ENCODE data around the gene VAV2. TPM values are rescaled to one million over a fixed set of nuclear protein-coding genes. Genes with fewer than 3 reads are reported as not detected.

VAV2 gene
- total and polyA plus RNA-seq, 12 donors, result 2.9 to 7.1 (median 5.0) TPM

- Histone ChIP-seq H3K27me3 (peaks cover 0 to 14% (median 3%) of the 10 kb centered on the region in 7 donors), H3K36me3 (no peaks in the 10 kb centered on the region), H3K9me3 (no peaks in the 10 kb centered on the region), H3K27ac (no peak overlapping the region), H3K4me3 (no peak overlapping the region), H3K4me1 (peaks cover 8 to 27% (median 23%) of the 10 kb centered on the region in 9 donors)
- ATAC-seq (no peak), DNase-seq (no peak)
- intact Hi-C loops (cut with DNase I), result loop anchor here in 4 of 10 donors (2.0 kb wide), 2 partner anchors 202 to 212 kb away; no protein-coding TSS in a partner anchor
- no peak for TF ChIP-seq CTCF (IDR thresholded peaks at IDR 0.05)
- 69 to 77% methylated on average over 17 of the region's 17 CpGs for WGBS, 2 donors
Measured at GRCh38 chr9:133995012-133995896, 3.1 kb upstream of the VAV2 start.

- H3K4me3 ChIP-seq, result no peak overlapping the region
- no peak overlapping the region for H3K27ac ChIP-seq
- peak; percentile 78 to 87 for DNase-seq
- peak; percentile 47 to 88 (median 75) for ATAC-seq
- H3K9me3 ChIP-seq, result no peaks in the 10 kb centered on the region
- intact Hi-C loops (cut with DNase I), result loop anchor here in 8 of 10 donors (1.0 to 2.0 kb wide), 3 partner anchors 201 to 212 kb away; no protein-coding TSS in a partner anchor
- WGBS, 2 donors, result 3 to 4% methylated on average over 11 of the region's 11 CpGs
- H3K27me3 ChIP-seq, result peaks cover 0 to 17% (median 3%) of the 10 kb centered on the region in 7 donors
- peaks cover 8 to 34% (median 23%) of the 10 kb centered on the region in 9 donors for H3K4me1 ChIP-seq
- no peaks in the 10 kb centered on the region for H3K36me3 ChIP-seq
- TF ChIP-seq CTCF (IDR thresholded peaks at IDR 0.05), result peak; percentile 97 to 100 (median 99)
Measured at GRCh38 chr9:133994353-133995011, 2.4 kb upstream of the VAV2 start.

- intact Hi-C loops (cut with DNase I), result loop anchor here in 9 of 10 donors (1.0 to 2.0 kb wide), 3 partner anchors 200 to 211 kb away; no protein-coding TSS in a partner anchor
- 65 to 69% methylated on average over 16 of the region's 16 CpGs for WGBS, 2 donors
- Histone ChIP-seq H3K4me3 (peak overlapping the region in 9 of 10 donors; percentile 60 to 82 (median 75)), H3K27ac (peak overlapping the region in 8 of 10 donors; percentile 34 to 97 (median 96)), H3K36me3 (no peaks in the 10 kb centered on the region), H3K4me1 (peaks cover 8 to 34% (median 23%) of the 10 kb centered on the region in 9 donors), H3K27me3 (peaks cover 0 to 17% (median 3%) of the 10 kb centered on the region in 7 donors), H3K9me3 (no peaks in the 10 kb centered on the region)
- ATAC-seq (peak in 1 of 8 donors; percentile 5), DNase-seq (no peak)
- TF ChIP-seq CTCF (IDR thresholded peaks at IDR 0.05), result no peak
Measured at GRCh38 chr9:133993635-133994253, 1.6 kb upstream of the VAV2 start.
